ENCODE measurements around the gene CBX5. TPM values are rescaled to one million over a fixed set of nuclear protein-coding genes. Genes with fewer than 3 reads are reported as not detected.
A peak's percentile ranks its signal among the peaks of the same experiment; 100 is the strongest.

CBX5 gene
- total and polyA plus RNA-seq, 9 of the 15 experiments (the other 6 are each of a cell fraction or from before 2014, with no cell fraction given): 32.6 to 102 (median 59.2) TPM

DNA sequence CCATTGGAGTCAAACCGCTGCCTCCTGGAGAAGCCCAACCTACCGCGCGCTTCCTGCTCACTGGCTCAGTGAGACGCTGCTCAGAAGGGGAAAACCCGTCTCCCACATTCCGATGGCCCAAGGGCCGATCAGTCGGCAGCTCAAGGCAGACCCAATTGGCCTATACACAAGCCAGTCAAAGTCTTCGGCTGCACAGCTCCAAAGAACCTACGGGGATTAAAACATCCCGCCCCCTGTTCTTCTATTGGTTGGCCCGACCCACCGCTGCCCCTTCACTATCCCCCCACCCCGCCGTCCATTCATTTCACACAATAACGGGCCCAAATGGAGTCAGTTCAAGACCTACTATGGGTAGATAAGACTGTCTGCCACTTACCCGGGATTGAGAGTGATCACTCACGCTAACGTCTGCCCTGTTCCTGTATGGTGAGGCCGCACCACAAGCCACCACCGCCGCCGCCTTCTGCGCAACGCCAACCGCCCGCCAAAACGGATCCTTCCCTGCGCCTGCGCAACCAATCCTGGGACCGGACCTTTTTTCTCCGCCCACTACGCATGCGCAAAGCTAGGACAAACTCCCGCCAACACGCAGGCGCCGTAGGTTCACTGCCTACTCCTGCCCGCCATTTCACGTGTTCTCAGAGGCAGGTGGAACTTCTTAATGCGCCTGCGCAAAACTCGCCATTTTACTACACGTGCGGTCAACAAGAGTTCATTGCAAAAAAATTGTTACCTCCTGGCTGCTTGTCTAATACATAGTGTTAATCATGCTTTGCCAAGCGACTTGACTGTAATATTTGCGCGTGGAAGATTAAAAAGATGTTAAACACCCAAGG, at the start of gene CBX5 (continued):
- TF ChIP-seq, protein P1, sequence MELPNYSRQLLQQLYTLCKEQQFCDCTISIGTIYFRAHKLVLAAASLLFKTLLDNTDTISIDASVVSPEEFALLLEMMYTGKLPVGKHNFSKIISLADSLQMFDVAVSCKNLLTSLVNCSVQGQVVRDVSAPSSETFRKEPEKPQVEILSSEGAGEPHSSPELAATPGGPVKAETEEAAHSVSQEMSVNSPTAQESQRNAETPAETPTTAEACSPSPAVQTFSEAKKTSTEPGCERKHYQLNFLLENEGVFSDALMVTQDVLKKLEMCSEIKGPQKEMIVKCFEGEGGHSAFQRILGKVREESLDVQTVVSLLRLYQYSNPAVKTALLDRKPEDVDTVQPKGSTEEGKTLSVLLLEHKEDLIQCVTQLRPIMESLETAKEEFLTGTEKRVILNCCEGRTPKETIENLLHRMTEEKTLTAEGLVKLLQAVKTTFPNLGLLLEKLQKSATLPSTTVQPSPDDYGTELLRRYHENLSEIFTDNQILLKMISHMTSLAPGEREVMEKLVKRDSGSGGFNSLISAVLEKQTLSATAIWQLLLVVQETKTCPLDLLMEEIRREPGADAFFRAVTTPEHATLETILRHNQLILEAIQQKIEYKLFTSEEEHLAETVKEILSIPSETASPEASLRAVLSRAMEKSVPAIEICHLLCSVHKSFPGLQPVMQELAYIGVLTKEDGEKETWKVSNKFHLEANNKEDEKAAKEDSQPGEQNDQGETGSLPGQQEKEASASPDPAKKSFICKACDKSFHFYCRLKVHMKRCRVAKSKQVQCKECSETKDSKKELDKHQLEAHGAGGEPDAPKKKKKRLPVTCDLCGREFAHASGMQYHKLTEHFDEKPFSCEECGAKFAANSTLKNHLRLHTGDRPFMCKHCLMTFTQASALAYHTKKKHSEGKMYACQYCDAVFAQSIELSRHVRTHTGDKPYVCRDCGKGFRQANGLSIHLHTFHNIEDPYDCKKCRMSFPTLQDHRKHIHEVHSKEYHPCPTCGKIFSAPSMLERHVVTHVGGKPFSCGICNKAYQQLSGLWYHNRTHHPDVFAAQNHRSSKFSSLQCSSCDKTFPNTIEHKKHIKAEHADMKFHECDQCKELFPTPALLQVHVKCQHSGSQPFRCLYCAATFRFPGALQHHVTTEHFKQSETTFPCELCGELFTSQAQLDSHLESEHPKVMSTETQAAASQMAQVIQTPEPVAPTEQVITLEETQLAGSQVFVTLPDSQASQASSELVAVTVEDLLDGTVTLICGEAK (IDR thresholded peaks at IDR 0.05): no peak
- TF ChIP-seq, protein P1 (CRISPR knock-in tag; IDR thresholded peaks at IDR 0.05): no peak
- no peak for TF ChIP-seq HNRNPK (IDR thresholded peaks at IDR 0.05; ENCODE audit: low read depth, low read length, poor library complexity, severe bottlenecking)
- no peak for TF ChIP-seq LEF1 (IDR thresholded peaks at IDR 0.05)
- no peak for TF ChIP-seq ZNF384 (IDR thresholded peaks at IDR 0.05; ENCODE audit: low read depth, low read length)
- no peak for TF ChIP-seq ZNF644 (tag; IDR thresholded peaks at IDR 0.05; ENCODE audit: low read depth)
- TF ChIP-seq, protein P2, sequence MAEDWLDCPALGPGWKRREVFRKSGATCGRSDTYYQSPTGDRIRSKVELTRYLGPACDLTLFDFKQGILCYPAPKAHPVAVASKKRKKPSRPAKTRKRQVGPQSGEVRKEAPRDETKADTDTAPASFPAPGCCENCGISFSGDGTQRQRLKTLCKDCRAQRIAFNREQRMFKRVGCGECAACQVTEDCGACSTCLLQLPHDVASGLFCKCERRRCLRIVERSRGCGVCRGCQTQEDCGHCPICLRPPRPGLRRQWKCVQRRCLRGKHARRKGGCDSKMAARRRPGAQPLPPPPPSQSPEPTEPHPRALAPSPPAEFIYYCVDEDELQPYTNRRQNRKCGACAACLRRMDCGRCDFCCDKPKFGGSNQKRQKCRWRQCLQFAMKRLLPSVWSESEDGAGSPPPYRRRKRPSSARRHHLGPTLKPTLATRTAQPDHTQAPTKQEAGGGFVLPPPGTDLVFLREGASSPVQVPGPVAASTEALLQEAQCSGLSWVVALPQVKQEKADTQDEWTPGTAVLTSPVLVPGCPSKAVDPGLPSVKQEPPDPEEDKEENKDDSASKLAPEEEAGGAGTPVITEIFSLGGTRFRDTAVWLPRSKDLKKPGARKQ (CRISPR knock-in tag; IDR thresholded peaks at IDR 0.05): no peak
- no peak for TF ChIP-seq SMARCB1 (IDR thresholded peaks at IDR 0.05; ENCODE audit: insufficient read length, low read depth)
- no peak for TF ChIP-seq GATA2 (CRISPR knock-in tag; IDR thresholded peaks at IDR 0.05)
- TF ChIP-seq ZFX (CRISPR knock-in tag; IDR thresholded peaks at IDR 0.05): peak; percentile 73
- TF ChIP-seq ELF4 (CRISPR knock-in tag; IDR thresholded peaks at IDR 0.05): no peak
- no peak for TF ChIP-seq ZC3H8 (IDR thresholded peaks at IDR 0.05)
- no peak for TF ChIP-seq ESRRA (IDR thresholded peaks at IDR 0.05; ENCODE audit: borderline replicate concordance, low read depth)
- no peak for TF ChIP-seq ZNF277 (CRISPR knock-in tag; IDR thresholded peaks at IDR 0.05; ENCODE audit: borderline replicate concordance)
